Islet of Langerhans (tissue), 1 donor: ENCODE data around the gene COPS7A.
A peak's percentile ranks its signal among the peaks of the same experiment; 100 is the strongest.
"Not testable (repeated sequence)": the region's sequence is repeated elsewhere in the genome, so short reads cannot be mapped to it uniquely, and the experiment has no call there.

Experiments
- FAIRE-seq: peaks from one replicate; lab custom pipeline; 2011; peaks lifted over from hg19 to GRCh38; lab: Jason Lieb, UNC

The COPS7A gene

GRCh38 chr12:6703631-6704030, 20.2 kb upstream of the COPS7A start:
- FAIRE-seq = no peak

- FAIRE-seq = not testable (repeated sequence)
Observed at GRCh38 chr12:6708351-6708750, 15.5 kb upstream of the COPS7A start.

GRCh38 chr12:6708960-6709394, 14.9 kb upstream of the COPS7A start:
- FAIRE-seq = no peak

- FAIRE-seq = not testable (repeated sequence)
Observed at GRCh38 chr12:6716031-6716873, 7.6 kb upstream of the COPS7A start.

GRCh38 chr12:6716874-6717437, 6.9 kb upstream of the COPS7A start:
- no peak for FAIRE-seq

GRCh38 chr12:6722863-6723262, 983 bp upstream of the COPS7A start:
- FAIRE-seq = peak; percentile 30

- no peak for FAIRE-seq
Observed at GRCh38 chr12:6724409-6724797, 557 bp downstream of the COPS7A start.

- FAIRE-seq = no peak
Observed at GRCh38 chr12:6725350-6725749, 1.5 kb downstream of the COPS7A start.

- no peak for FAIRE-seq
Observed at GRCh38 chr12:6729186-6729585, 5.3 kb downstream of the COPS7A start.

GRCh38 chr12:6730169-6730568, 6.3 kb downstream of the COPS7A start:
- no peak for FAIRE-seq

- FAIRE-seq = no peak
Observed at GRCh38 chr12:6734506-6735387, 10.9 kb downstream of the COPS7A start.

- FAIRE-seq = peak; percentile 66
Observed at GRCh38 chr12:6735448-6736191, 11.8 kb downstream of the COPS7A start.

GRCh38 chr12:6736754-6737153, 12.9 kb downstream of the COPS7A start:
- no peak for FAIRE-seq

GRCh38 chr12:6742080-6742479, 18.2 kb downstream of the COPS7A start:
- not testable (repeated sequence) for FAIRE-seq

- FAIRE-seq = no peak
Observed at GRCh38 chr12:6742834-6743233, 19.0 kb downstream of the COPS7A start.

- FAIRE-seq = not testable (repeated sequence)
Observed at GRCh38 chr12:6743300-6743699, 19.5 kb downstream of the COPS7A start.

GRCh38 chr12:6745741-6746525, 22.1 kb downstream of the COPS7A start:
- FAIRE-seq = no peak

GRCh38 chr12:6747216-6747615, 23.4 kb downstream of the COPS7A start:
- FAIRE-seq = no peak

- no peak for FAIRE-seq
Observed at GRCh38 chr12:6748761-6749160, 24.9 kb downstream of the COPS7A start.

GRCh38 chr12:6750506-6750905, 26.7 kb downstream of the COPS7A start:
- no peak for FAIRE-seq

GRCh38 chr12:6751767-6752166, 27.9 kb downstream of the COPS7A start:
- FAIRE-seq = no peak
